DND-41 (cell line): ENCODE measurements around the gene NPB.

Experiments used
- CTCF ChIP-seq: IDR thresholded peaks from 2 replicates; pipeline ENCODE4 v1.5.1; 2012; ENCODE audit warnings: borderline replicate concordance, low read length, moderate library complexity, mild to moderate bottlenecking; ENCODE audit not compliant: poor library complexity, severe bottlenecking; ENCODE audit errors: extremely low read depth
- EZH2 ChIP-seq: IDR thresholded peaks from 3 replicates; pipeline ENCODE4 v1.6.1; 2012; ENCODE audit warnings: borderline replicate concordance, low read depth, mild to moderate bottlenecking, moderate library complexity, low read length, inconsistent platforms; ENCODE audit not compliant: severe bottlenecking

DNA sequence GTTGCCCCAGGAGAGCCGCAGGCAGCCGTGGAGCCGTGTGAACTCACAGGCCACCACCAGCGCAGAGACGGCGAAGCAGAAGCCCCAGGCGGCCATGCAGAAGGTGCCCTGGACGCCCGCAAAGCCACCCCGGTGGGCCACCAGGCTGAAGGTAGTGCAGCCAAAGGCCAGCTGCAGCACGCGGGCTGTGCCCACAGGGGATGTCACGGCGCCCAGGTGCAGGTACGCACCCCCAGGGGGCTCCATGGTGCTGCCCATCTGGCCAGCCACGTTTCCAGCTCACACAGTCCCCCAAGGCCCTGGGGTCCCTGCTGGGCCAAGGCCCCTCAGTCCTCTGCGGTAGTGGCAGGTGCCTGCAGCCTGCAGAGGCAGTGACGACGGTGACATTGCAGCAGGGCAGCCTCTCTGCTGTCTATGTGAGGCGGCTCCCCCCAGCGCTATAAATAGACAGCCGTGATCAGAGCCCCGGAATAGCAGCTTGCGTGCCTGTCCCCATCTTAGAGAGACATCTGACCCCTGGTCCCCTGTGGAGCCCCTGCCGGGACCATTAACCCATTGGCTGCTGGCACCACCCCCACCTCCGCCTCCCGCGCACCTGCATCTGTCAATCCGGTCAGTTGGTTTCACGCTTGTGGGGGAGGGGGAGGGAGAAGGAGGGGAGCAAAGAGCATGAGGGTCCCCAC lies 39.6 kb downstream of the NPB start:
- no peak for TF ChIP-seq CTCF
- TF ChIP-seq EZH2, result no peak
